HCT116 (cell line): ENCODE measurements around the gene SERPING1.

Experiments
- CBX3 ChIP-seq: IDR thresholded peaks from 2 replicates; pipeline ENCODE4 v1.6.1; 2012; ENCODE audit warnings: low read depth
- EZH2 ChIP-seq: fragments of 200-600 bp; sonication (generic); IDR thresholded peaks from 2 replicates; pipeline ENCODE4 v1.6.1; 2017; ENCODE audit warnings: antibody characterized with exemption, mixed run types
- POLR2A ChIP-seq: IDR thresholded peaks from 2 replicates; pipeline ENCODE4 v1.7.0; 2011; ENCODE audit warnings: borderline replicate concordance; ENCODE audit not compliant: insufficient read depth, insufficient read length; ENCODE audit errors: extremely low read depth
- ZNF274 ChIP-seq: fragments of 200-500 bp; sonication (Bioruptor generic); IDR thresholded peaks from 2 replicates; pipeline ENCODE4 v1.6.1; 2014; ENCODE audit warnings: mild to moderate bottlenecking, low read depth, low read length, inconsistent platforms
- TF ChIP-seq, protein P1 (sequence below), 3 experiments: fragments of 200-600 bp in 1 of 3; sonication (generic) in 1 of 3; IDR thresholded peaks in 2 of 3; conservative IDR thresholded peaks in 1 of 3; 2 replicates each; pipeline ENCODE4 v1.5.1; 2012 to 2017; ENCODE audit warnings: low read depth in 2 of 3, low read length in 2 of 3, antibody characterized with exemption in 1 of 3, borderline replicate concordance in 1 of 3, control low read depth in 1 of 3, mild to moderate bottlenecking in 1 of 3, mixed read lengths in 1 of 3, mixed run types in 1 of 3, moderate library complexity in 1 of 3; ENCODE audit not compliant: insufficient read depth in 1 of 3
- TF ChIP-seq, protein P2 (sequence below): IDR thresholded peaks from 2 replicates; pipeline ENCODE4 v1.6.1; 2012

DNA sequence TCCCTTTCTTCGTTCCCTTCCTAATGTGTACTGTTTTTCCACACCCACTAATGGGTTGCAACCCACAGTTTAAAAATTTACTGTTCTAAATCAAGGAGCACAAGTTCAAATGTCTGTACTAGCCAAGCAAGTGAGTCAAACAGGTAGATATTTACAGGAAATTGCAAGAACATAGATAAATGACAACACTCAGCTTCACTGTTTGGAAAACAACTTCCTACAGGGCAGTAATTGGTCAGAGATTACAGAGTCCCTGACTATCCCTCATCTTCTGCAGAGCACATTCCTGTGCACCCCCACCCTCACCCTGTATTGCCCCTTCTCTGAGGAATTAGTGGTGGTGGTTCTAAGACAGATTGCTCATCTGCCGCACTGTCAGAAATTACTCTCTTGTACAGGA lies 1.9 kb downstream of the SERPING1 start:
- TF ChIP-seq, protein P1, sequence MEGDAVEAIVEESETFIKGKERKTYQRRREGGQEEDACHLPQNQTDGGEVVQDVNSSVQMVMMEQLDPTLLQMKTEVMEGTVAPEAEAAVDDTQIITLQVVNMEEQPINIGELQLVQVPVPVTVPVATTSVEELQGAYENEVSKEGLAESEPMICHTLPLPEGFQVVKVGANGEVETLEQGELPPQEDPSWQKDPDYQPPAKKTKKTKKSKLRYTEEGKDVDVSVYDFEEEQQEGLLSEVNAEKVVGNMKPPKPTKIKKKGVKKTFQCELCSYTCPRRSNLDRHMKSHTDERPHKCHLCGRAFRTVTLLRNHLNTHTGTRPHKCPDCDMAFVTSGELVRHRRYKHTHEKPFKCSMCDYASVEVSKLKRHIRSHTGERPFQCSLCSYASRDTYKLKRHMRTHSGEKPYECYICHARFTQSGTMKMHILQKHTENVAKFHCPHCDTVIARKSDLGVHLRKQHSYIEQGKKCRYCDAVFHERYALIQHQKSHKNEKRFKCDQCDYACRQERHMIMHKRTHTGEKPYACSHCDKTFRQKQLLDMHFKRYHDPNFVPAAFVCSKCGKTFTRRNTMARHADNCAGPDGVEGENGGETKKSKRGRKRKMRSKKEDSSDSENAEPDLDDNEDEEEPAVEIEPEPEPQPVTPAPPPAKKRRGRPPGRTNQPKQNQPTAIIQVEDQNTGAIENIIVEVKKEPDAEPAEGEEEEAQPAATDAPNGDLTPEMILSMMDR (IDR thresholded peaks at IDR 0.05 in 2 of 3, conservative IDR thresholded peaks at IDR 0.05 in 1 of 3; ENCODE audit: borderline replicate concordance in 1 of 3, insufficient read depth in 1 of 3, low read depth in 2 of 3, low read length in 2 of 3) = no peak
- TF ChIP-seq EZH2 (no peak), CBX3 (no peak), ZNF274 (no peak), POLR2A (no peak)
- TF ChIP-seq, protein P2, sequence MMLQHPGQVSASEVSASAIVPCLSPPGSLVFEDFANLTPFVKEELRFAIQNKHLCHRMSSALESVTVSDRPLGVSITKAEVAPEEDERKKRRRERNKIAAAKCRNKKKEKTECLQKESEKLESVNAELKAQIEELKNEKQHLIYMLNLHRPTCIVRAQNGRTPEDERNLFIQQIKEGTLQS = no peak
